Vagina (tissue), 2 donors: ENCODE data around the gene AHCY.

Source experiments
- POLR2A ChIP-seq, 2 donors: fragments of 450-650 bp; IDR thresholded peaks; one replicate each; pipeline ENCODE4 v1.6.1; 2017; ENCODE audit warnings: antibody characterized with exemption in 2 of 2, mild to moderate bottlenecking in 2 of 2, moderate library complexity in 2 of 2
- POLR2AphosphoS5 ChIP-seq, 2 donors: sonication (generic); formaldehyde crosslinking; IDR thresholded peaks; one replicate each; pipeline ENCODE4 v1.9.0; 2017; ENCODE audit warnings: antibody characterized with exemption in 2 of 2, mild to moderate bottlenecking in 2 of 2, low read depth in 1 of 2; ENCODE audit not compliant: insufficient read depth in 1 of 2

DNA sequence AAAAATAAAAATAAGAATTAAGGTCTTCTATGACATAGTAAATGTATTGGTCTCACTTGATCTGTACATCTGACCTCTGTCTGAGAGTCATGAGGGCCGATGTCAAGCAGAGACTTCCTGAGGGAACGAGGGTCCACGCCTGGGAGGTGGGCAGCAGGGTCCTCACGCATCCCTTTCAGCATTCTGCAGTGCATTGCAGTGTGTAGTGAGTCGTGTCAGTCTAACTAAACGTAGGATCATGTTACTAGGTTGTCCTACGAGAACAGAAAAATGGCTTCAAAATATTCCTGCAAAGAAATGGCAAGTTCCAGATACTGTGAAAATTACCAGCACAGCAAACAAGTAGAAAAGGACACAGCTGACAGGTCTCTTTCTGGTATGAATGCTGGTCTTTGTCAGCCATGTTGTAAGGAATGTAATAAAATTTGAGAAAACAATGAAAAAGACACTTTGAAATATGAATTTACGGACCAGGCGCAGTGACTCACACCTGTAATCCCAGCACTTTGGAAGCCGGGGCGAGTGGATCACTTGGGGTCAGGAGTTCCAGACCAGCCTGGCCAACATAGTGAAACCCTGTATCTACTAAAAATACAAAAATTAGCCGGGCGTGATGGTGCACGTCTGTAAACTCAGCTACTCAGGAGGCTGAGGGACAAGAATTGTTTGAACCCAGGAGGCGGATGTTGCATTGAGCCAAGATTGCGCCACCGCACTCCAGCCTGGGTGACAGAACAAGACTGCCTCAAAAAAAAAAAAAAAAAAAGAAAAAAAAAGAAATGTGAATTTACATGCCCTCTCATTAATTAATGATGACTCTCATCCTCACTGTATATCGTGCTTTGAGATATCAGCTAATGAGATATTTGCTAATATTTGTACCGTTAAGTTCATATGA lies 2.4 kb upstream of the AHCY start:
- TF ChIP-seq POLR2A (IDR thresholded peaks at IDR 0.05) = no peak
- TF ChIP-seq POLR2AphosphoS5 (IDR thresholded peaks at IDR 0.05; ENCODE audit: insufficient read depth in 1 of 2, low read depth in 1 of 2) = no peak
